DOHH2 (cell line): ENCODE measurements around the gene CAMKMT.

Experiments
- H3F3A ChIP-seq: fragments of 200-600 bp; sonication (generic), shearing (Covaris generic); 2 replicates; pipeline ENCODE4 v1.6.0; 2016; ENCODE audit warnings: antibody characterized with exemption, mild to moderate bottlenecking; ENCODE audit not compliant: control insufficient read depth, insufficient read depth
- H3K27ac ChIP-seq: fragments of 200-600 bp; sonication (generic); 2 replicates; pipeline ENCODE4 v1.5.1; 2014; ENCODE audit warnings: low read depth, mild to moderate bottlenecking, low read length, moderate library complexity
- H3K27me3 ChIP-seq: fragments of 200-600 bp; sonication (generic); 2 replicates; pipeline ENCODE4 v1.6.1; 2014; ENCODE audit warnings: mild to moderate bottlenecking, low read length, mixed read lengths; ENCODE audit not compliant: control insufficient read depth
- H3K36me3 ChIP-seq: fragments of 200-600 bp; sonication (generic); 2 replicates; pipeline ENCODE4 v1.6.1; 2014; ENCODE audit warnings: mild to moderate bottlenecking, low read length, moderate library complexity, mixed read lengths; ENCODE audit not compliant: control insufficient read depth
- H3K4me1 ChIP-seq: fragments of 200-600 bp; sonication (generic); 2 replicates; pipeline ENCODE4 v1.6.1; 2014; ENCODE audit warnings: mild to moderate bottlenecking, low read length, mixed read lengths; ENCODE audit not compliant: control insufficient read depth
- H3K4me2 ChIP-seq: fragments of 200-600 bp; sonication (generic); 2 replicates; pipeline ENCODE4 v1.6.0; 2014; ENCODE audit warnings: mild to moderate bottlenecking, low read length, moderate library complexity
- H3K4me3 ChIP-seq: fragments of 200-600 bp; sonication (generic); 2 replicates; pipeline ENCODE4 v1.5.1; 2014; ENCODE audit warnings: mild to moderate bottlenecking, low read length, mixed read lengths
- H3K79me2 ChIP-seq: fragments of 200-600 bp; sonication (generic); 2 replicates; pipeline ENCODE4 v1.6.1; 2014; ENCODE audit warnings: mild to moderate bottlenecking, low read length, mixed read lengths; ENCODE audit not compliant: control insufficient read depth
- H3K9me2 ChIP-seq: fragments of 200-600 bp; sonication (generic); replicated peaks from 2 replicates; pipeline ENCODE4 v1.6.1; 2014; ENCODE audit warnings: mild to moderate bottlenecking, low read length, mixed read lengths; ENCODE audit not compliant: control insufficient read depth
- H3K9me3 ChIP-seq: fragments of 200-600 bp; sonication (generic); 2 replicates; pipeline ENCODE4 v1.6.1; 2014; ENCODE audit warnings: antibody characterized with exemption, low read length, mixed read lengths; ENCODE audit not compliant: control insufficient read depth, insufficient read depth
- H4K20me1 ChIP-seq: fragments of 200-600 bp; sonication (generic); 2 replicates; pipeline ENCODE4 v1.6.0; 2014; ENCODE audit warnings: low read depth, mild to moderate bottlenecking, antibody characterized with exemption, low read length, moderate library complexity; ENCODE audit not compliant: control insufficient read depth, insufficient read depth
- CTCF ChIP-seq: fragments of 200-600 bp; sonication (generic); IDR thresholded peaks from one replicate; pipeline ENCODE4 v1.5.1; 2014; ENCODE audit warnings: antibody characterized with exemption, mild to moderate bottlenecking, low read depth, low read length; ENCODE audit not compliant: poor library complexity, severe bottlenecking
- EZH2phosphoT487 ChIP-seq: fragments of 200-600 bp; sonication (generic); IDR thresholded peaks from 2 replicates; pipeline ENCODE4 v1.6.1; 2017; ENCODE audit warnings: borderline replicate concordance, mild to moderate bottlenecking, antibody characterized with exemption, low read length, moderate library complexity, mixed read lengths

The CAMKMT gene

GRCh38 chr2:44742057-44742456 lies 380.3 kb downstream of the CAMKMT start:
- Histone ChIP-seq H3K9me2 (no peaks in the 10 kb centered on the region), H3F3A (no peaks in the 10 kb centered on the region), H3K4me2 (no peak overlapping the region), H3K27ac (no peak overlapping the region), H4K20me1 (no peaks in the 10 kb centered on the region), H3K27me3 (no peaks in the 10 kb centered on the region), H3K9me3 (peaks cover 1% of the 10 kb centered on the region; the same call in 1 of the 2 replicates), H3K36me3 (no peaks in the 10 kb centered on the region), H3K79me2 (no peaks in the 10 kb centered on the region), H3K4me1 (no peaks in the 10 kb centered on the region), H3K4me3 (no peak overlapping the region)
- no peak for TF ChIP-seq CTCF
- TF ChIP-seq EZH2phosphoT487: no peak

- H3K36me3 ChIP-seq: no peaks in the 10 kb centered on the region
- H3K9me3 ChIP-seq: no peaks in the 10 kb centered on the region
- H3K27me3 ChIP-seq: no peaks in the 10 kb centered on the region
- no peaks in the 10 kb centered on the region for H3F3A ChIP-seq
- H3K4me1 ChIP-seq: no peaks in the 10 kb centered on the region
- H3K4me2 ChIP-seq: no peak overlapping the region
- H3K27ac ChIP-seq: no peak overlapping the region
- H3K9me2 ChIP-seq: no peaks in the 10 kb centered on the region
- H3K79me2 ChIP-seq: no peaks in the 10 kb centered on the region
- no peaks in the 10 kb centered on the region for H4K20me1 ChIP-seq
- TF ChIP-seq CTCF: no peak
- no peak for TF ChIP-seq EZH2phosphoT487
- no peak overlapping the region for H3K4me3 ChIP-seq
These were observed 381.7 kb downstream of the CAMKMT start for GRCh38 chr2:44743473-44743872.

- TF ChIP-seq EZH2phosphoT487 (no peak), CTCF (no peak)
- no peaks in the 10 kb centered on the region for H3K79me2 ChIP-seq
- H3K27me3 ChIP-seq: no peaks in the 10 kb centered on the region
- H3K4me3 ChIP-seq: no peak overlapping the region
- H3K9me2 ChIP-seq: no peaks in the 10 kb centered on the region
- H4K20me1 ChIP-seq: no peaks in the 10 kb centered on the region
- no peaks in the 10 kb centered on the region for H3K4me1 ChIP-seq
- H3K9me3 ChIP-seq: no peaks in the 10 kb centered on the region
- no peak overlapping the region for H3K27ac ChIP-seq
- no peak overlapping the region for H3K4me2 ChIP-seq
- no peaks in the 10 kb centered on the region for H3K36me3 ChIP-seq
- no peaks in the 10 kb centered on the region for H3F3A ChIP-seq
These were observed 383.5 kb downstream of the CAMKMT start for GRCh38 chr2:44744961-44745892.
